ENCODE results near the gene MRPL52.

Gene MRPL52

DNA sequence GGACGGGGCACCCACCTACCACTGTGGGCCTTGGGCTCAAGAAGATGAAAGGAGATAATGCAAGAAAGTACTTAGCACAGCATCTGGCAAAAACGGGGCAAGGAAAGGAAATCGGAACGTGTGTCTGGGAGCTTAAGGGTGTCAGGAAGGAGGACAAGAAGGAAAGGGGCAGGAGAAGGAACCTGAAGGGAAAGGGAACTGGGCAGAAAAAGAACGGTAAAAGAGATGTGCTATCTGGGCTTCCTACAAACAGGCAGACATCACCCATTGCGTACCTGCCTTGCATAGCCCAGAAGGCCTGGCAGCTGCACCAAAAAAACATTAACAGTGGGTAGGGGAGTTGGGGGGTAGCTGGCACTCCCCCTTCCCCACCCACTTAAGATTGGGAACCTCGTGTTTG lies 52.4 kb downstream of the MRPL52 start:
- DNase-seq (ENCODE audit: low read depth, low spot score): no peak

DNA sequence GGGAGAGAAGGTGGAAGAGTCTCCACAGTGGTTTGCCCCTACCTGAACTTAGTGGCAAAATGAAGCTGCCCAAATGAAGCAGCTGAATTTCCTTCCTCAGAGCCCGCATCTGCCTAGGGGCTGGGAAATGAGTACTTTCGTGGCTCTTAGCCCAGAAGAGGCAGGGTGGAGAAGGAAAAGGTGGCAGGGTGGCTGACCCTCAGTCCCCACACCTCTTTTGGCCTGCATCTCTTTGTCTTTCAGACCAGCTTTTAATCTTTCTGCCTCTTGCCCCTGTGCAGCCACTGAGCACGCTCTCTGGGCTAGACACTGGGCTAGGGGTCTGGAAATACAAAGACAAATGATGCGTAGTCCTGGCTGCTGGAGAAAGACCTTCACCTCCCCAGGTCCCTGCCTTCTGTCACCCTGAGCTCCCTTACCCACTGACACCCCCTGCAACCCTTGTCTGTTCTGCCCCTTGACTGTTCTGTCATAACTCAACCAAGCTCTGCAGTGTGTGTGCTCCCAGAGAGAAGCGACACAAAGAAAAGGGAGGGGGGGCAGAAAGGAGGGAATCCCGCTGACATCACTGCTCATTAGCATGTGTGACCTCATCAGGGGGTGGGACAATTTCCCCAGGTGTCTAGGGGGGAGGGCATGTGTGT lies 53.0 kb downstream of the MRPL52 start:
- DNase-seq (ENCODE audit: low read depth, low spot score): no peak

DNA sequence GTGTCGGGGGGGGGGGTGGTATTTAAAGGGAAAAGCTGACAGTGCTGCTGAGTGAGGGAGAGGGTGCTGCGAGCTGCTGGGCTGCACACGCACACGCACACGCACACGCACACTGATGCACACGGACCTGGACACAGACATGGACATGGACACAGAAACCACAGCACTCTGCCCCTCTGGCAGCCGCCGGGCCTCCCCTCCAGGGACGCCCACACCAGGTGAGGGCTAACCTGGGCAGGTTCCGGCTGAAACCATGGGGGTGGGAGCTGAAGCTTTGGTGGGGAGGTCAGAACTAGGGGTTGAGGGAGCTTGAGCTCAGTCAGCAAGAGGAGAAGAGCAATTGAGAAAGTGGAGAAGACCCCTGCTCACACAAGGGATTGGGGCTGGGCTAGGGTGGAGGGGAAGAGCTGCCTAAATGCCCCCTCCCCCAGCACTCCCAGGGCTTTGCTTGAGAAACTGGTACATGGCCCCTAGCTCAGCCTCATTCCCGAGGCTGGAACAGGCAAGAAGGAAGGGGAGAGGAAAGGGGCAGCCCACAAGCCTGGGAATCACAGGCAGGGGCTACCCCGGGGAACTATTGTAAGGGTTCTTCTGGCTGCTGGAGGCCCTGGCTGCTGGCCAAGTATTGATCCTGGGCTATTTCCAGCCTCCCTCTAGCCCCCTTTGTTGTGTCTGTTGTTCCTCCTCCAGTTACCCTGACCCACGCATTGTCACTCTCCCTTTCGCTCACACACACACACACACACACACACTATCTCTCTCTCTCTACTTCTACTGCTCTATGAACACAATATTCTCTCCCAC lies 53.7 kb downstream of the MRPL52 start, which contains the start of gene REM2:
Gene REM2, plus strand, starts transcription at position 50 of the 804 bp plus-strand sequence. Its CDS starts 66 bp downstream, at position 116.
- no peak for DNase-seq (ENCODE audit: low read depth, low spot score)

DNA sequence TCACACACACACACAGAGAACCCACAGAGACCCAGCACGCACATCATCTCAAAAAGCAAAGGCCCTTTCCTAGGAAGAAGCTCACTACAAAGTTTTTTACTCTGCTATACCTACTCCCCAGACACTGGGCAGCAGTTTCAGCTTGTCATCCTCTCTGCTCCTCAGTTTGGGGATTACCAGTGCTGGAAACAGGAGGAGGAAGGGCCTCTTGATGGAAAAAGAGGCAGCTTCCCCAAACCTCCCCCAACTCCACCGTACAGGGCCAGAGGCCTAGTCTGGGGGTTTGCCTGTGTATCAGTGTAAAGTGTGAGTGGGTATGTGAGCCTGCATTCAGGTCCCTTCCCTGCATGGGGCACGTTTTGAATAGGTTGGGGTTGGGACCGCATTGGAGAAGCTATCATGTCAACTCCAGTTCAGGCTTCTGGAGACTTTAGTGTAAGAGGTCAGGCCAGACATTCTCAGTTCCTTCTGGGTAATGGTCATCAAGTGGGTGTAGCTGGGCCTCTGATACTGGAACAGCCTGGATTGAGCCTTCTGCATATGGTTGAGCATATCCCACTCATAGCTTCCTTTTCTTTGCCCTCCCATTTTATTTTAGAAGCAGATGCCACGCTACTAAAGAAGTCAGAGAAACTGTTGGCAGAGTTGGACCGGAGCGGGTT lies 54.5 kb downstream of the MRPL52 start:
- no peak for DNase-seq (ENCODE audit: low read depth, low spot score)
